HL-60/S4 (cell line): ENCODE measurements around the gene KLHL29.

Source experiments
- in situ Hi-C: fragments of 300-500 bp; cut with MboI; formaldehyde crosslinking; loops from 2 replicates; pipeline ENCODE4 v1.14.3; 2022; ENCODE audit warnings: low sequenced_read_pairs

Gene KLHL29

DNA sequence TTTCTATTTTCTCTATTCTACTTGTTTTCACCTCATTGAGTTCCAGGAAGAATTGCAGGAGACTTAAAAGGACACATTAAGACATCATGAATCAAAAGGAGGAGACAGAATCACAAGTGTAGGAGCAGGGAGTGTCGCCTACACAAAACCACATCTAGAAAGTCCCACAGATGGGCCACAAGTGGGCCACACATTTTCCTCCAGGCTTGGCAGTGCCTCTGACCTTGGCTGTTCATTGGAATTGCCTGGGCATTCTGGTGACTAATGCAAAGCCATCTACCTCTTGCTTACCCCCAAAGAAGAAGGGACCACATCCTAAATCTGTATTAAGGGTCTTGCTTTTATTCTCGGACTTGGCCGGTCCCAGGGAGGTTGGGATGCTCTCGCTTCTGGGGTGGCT, 103.6 kb downstream of the KLHL29 start:
- in situ Hi-C loops, result no loop called here

GRCh38 chr2:23489471-23490322, 104.7 kb downstream of the KLHL29 start:
- in situ Hi-C loops, result no loop called here

DNA sequence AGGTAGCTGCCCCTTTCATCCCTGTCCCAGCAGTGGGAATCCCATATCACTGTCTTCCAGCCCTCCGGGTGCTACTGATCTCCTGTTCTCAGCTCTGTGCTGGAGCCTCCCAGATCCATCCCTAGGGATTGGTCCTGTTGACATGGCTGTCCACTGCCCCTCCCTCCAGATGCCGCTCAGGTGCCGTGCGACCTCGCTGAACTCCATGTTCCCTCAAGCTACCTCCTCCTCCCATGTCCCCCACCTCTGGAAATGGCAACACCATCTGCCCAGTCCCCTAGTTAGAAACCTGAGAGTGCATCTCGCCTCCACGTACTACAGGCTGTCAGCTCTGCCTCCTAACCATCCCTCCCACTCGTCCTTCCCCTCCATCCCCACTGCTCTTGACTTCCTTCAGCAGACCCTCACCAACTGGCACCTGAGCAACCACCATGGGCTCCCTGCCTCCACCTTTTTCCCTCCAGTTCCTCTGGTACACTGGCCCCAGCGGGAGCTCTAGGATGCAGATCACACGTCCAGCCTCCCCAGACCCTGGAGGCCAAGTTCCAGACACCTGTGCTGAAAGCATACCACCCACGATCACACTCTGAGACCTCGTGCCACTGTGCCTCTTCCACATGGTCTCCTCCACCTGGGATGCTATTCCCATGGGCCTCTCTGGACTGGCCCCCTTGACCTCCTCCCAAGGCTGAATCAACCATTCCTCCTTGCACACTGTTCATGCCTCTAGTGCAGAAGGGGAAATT, 106.8 kb downstream of the KLHL29 start:
- in situ Hi-C loops, result no loop called here

DNA sequence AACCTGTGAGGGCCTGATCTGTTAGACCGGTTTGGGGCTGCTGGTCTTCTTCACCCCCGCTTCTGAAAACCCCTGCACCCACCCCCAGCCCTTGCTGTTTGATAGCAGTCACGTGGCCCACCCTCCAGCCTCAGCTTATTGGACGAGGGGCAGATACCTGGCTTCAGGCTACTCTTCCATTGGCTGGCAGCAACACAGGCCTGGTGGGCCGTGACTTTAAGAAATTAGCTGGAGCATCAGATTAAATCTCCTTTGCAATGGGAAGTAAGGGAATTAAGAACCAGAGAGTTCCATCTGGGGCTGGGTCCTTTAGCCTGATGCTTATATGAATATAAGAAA, 107.3 kb downstream of the KLHL29 start:
- in situ Hi-C loops, result no loop called here

GRCh38 chr2:23492921-23493320, 107.9 kb downstream of the KLHL29 start:
- in situ Hi-C loops, result no loop called here

GRCh38 chr2:23493846-23494245, 108.9 kb downstream of the KLHL29 start:
- in situ Hi-C loops, result no loop called here

GRCh38 chr2:23494286-23494685, 109.3 kb downstream of the KLHL29 start:
- in situ Hi-C loops, result no loop called here

- in situ Hi-C loops, result no loop called here
Measured at GRCh38 chr2:23495661-23496114, 110.7 kb downstream of the KLHL29 start.

- in situ Hi-C loops, result no loop called here
Measured at GRCh38 chr2:23496456-23496855, 111.5 kb downstream of the KLHL29 start.

DNA sequence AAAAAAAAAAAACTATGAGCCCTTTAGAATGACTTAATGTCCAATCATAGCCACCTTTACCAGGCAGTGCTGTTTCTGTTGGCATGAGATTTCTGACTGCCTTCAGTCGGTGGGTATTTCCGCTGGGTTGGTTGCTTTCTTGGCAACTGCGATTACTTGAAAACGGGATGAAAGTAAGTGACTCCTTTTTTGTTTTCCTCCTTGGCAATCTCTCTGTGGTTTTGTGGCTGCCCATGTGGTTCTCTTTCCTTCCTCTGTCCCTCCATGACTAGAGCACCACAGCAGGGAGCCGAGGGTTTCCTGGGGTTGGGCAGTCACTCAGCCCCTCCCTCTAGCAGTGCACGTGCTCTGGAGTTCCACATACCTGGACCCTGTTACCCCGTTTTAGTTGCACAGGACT, 112.1 kb downstream of the KLHL29 start:
- in situ Hi-C loops, result no loop called here

DNA sequence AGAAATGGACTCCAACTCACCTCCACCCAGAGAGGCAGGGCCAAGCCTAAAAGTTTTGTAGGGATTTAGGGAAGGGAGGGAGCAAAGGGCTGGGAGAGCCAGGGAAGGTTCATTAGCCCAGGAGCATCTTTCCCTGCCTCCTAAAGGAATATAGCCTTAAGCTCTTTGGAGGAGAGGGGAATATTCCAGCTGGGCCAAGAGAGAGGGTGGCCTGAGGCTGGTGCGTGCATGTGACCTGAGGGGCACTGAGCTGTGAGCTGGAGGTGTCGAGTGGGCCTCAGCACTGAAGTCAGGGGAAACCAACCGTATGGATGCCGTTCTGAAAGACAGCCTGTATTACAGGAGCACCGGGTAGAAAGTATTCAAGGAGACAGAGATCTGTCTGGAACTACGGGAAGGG, 112.6 kb downstream of the KLHL29 start:
- in situ Hi-C loops, result no loop called here

- in situ Hi-C loops, result no loop called here
Measured at GRCh38 chr2:23498943-23499342, 114.0 kb downstream of the KLHL29 start.

GRCh38 chr2:23499439-23499838, 114.5 kb downstream of the KLHL29 start:
- in situ Hi-C loops, result no loop called here

DNA sequence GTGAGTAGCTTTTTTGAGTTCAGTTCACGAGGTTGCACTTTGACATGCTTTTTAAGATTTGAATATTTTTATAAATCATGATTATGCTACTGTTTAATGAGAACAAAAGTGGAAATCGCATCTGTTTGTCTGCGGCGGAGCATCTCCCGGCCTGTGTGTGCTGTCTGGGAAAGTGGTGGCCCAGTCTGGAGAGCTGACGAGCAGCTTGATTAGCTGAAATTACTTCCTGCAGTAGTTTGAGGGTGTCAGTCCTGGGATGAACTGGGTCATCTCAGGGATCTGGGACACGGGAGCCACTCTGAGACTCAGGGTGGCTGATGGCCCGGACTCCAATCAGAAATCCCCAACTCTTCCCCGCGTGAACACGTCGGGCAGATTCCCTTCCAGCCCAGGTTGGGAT, 115.9 kb downstream of the KLHL29 start:
- in situ Hi-C loops, result no loop called here

- in situ Hi-C loops, result no loop called here
Measured at GRCh38 chr2:23502096-23502495, 117.1 kb downstream of the KLHL29 start.

GRCh38 chr2:23503097-23503496, 118.1 kb downstream of the KLHL29 start:
- in situ Hi-C loops, result no loop called here

- in situ Hi-C loops, result no loop called here
Measured at GRCh38 chr2:23503682-23504081, 118.7 kb downstream of the KLHL29 start.

DNA sequence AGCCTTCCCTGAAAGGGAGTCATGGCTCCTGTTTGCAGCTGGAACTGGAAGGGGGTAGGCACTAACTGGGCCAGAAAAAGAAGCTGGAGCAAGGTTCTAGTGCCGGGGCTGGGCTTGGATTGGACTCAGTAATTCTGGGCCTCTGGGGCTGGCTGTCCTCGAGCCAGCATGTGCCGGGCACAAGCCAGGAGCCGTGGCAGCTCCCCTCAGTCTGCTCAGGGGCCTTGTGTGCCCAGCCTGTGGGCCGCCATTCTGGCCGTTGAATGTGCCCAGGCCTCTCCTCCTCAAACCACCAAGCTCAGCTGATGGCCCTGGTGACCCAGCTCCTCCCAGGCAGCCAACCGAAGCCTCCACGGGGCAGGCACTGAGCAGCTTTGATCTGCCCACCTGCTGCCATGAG, 119.6 kb downstream of the KLHL29 start:
- in situ Hi-C loops, result no loop called here

DNA sequence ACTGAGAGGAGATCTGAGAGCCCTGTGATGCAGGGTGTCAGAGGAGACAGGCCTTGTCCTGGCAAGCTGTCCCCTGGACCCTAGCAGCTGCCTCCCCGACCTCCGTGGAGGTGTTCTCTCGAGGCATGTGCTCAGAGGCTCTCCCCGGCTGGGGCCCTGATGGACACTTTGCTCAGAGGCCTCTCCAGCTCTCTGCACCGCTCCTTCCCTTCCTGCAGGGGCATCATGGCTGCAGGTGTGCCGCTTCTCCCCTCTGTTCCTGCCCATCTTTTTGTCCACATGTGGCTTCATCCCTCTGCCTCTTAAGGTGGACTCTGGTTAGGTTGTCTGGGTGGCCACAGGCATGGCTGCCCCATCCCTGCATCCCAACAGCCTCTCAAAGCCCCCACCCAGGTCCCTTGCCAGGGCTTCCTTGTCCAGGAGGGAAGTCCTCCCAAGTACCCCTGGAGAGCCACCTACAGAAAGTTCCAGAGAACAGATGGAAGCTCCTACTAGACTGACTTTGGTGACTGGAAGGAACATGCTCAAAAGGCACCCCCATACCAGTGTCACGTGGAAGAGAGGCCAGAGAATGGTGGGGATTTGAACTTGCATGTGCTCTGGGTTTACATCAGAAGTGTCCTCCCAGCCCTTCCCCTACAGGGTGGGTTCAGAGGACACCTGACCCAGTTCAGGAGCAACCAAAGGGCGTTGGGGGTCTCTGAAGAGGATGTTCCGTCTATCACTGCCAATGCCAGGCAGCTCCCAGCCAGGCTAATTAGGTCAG, 120.4 kb downstream of the KLHL29 start:
- in situ Hi-C loops, result no loop called here

GRCh38 chr2:23505984-23506380, 121.0 kb downstream of the KLHL29 start:
- in situ Hi-C loops, result no loop called here

GRCh38 chr2:23506531-23507266, 121.7 kb downstream of the KLHL29 start:
- in situ Hi-C loops, result no loop called here
